H9 (cell line): Measurements from ENCODE around the gene RRP15. TPM values are rescaled to one million over a fixed set of nuclear protein-coding genes. Genes with fewer than 3 reads are reported as not detected.

ENCODE experiments used
- DNase-seq: peaks from one replicate; pipeline ENCODE4 v3.0.0-alpha.2; 2017
- H2AFZ ChIP-seq: one replicate; pipeline ENCODE4 v1.6.1; 2013; ENCODE audit warnings: mild to moderate bottlenecking, low read length, control low read depth, moderate library complexity
- H2AK5ac ChIP-seq: 2 replicates; pipeline ENCODE4 v1.6.1; 2013; ENCODE audit warnings: low read length, control low read depth, mixed read lengths; ENCODE audit not compliant: insufficient read length
- H2BK120ac ChIP-seq: one replicate; pipeline ENCODE4 v1.6.1; 2013; ENCODE audit warnings: low read depth, mild to moderate bottlenecking, low read length, control low read depth, inconsistent platforms; ENCODE audit not compliant: poor library complexity, severe bottlenecking
- H2BK12ac ChIP-seq: 2 replicates; pipeline ENCODE4 v1.6.1; 2013; ENCODE audit warnings: low read length, control low read depth, mixed read lengths, low read depth; ENCODE audit not compliant: insufficient read length
- H2BK15ac ChIP-seq: 2 replicates; pipeline ENCODE4 v1.6.1; 2013; ENCODE audit warnings: low read depth, low read length, control low read depth
- H2BK20ac ChIP-seq: one replicate; pipeline ENCODE4 v1.6.1; 2013; ENCODE audit warnings: low read depth, mild to moderate bottlenecking, low read length, control low read depth, inconsistent platforms; ENCODE audit not compliant: poor library complexity, severe bottlenecking
- H2BK5ac ChIP-seq: 2 replicates; pipeline ENCODE4 v1.6.1; 2013; ENCODE audit warnings: low read length, control low read depth, mixed read lengths; ENCODE audit not compliant: insufficient read length
- H3K14ac ChIP-seq: 2 replicates; pipeline ENCODE4 v1.6.1; 2013; ENCODE audit warnings: low read length, control low read depth; ENCODE audit not compliant: insufficient read depth
- H3K18ac ChIP-seq: 2 replicates; pipeline ENCODE4 v1.6.1; 2013; ENCODE audit warnings: low read depth, mild to moderate bottlenecking, mixed read lengths, low read length, control low read depth; ENCODE audit not compliant: insufficient read length
- H3K23ac ChIP-seq: 2 replicates; pipeline ENCODE4 v1.6.1; 2013; ENCODE audit warnings: low read length, control low read depth, mixed read lengths, low read depth; ENCODE audit not compliant: insufficient read length
- H3K23me2 ChIP-seq: 2 replicates; pipeline ENCODE4 v1.6.1; 2013; ENCODE audit warnings: low read depth, mild to moderate bottlenecking, mixed read lengths, low read length, control low read depth; ENCODE audit not compliant: insufficient read length, poor library complexity, severe bottlenecking
- H3K27ac ChIP-seq: 2 replicates; pipeline ENCODE4 v1.5.1; 2013; ENCODE audit warnings: low read length, control low read depth, mixed read lengths, low read depth; ENCODE audit not compliant: insufficient read length
- H3K27me3 ChIP-seq: 2 replicates; pipeline ENCODE4 v1.6.1; 2013; ENCODE audit warnings: low read length, control low read depth, inconsistent platforms; ENCODE audit not compliant: insufficient read depth
- H3K4ac ChIP-seq: 2 replicates; pipeline ENCODE4 v1.6.1; 2013; ENCODE audit warnings: low read depth, mild to moderate bottlenecking, control low read depth, inconsistent platforms, low read length, moderate library complexity
- H3K4me1 ChIP-seq: 2 replicates; pipeline ENCODE4 v1.6.1; 2013; ENCODE audit warnings: low read length, control low read depth, inconsistent platforms; ENCODE audit not compliant: insufficient read depth
- H3K4me2 ChIP-seq: 2 replicates; pipeline ENCODE4 v1.6.1; 2013; ENCODE audit warnings: low read length, control low read depth, mixed read lengths; ENCODE audit not compliant: insufficient read length, insufficient read depth
- H3K56ac ChIP-seq: 2 replicates; pipeline ENCODE4 v1.6.1; 2013; ENCODE audit warnings: low read depth, mild to moderate bottlenecking, mixed read lengths, low read length, control low read depth; ENCODE audit not compliant: insufficient read length
- H3K79me1 ChIP-seq: 2 replicates; pipeline ENCODE4 v1.6.1; 2013; ENCODE audit warnings: low read depth, mild to moderate bottlenecking, moderate library complexity, low read length, control low read depth, inconsistent platforms; ENCODE audit not compliant: insufficient read depth, poor library complexity, severe bottlenecking
- H3K79me2 ChIP-seq: 2 replicates; pipeline ENCODE4 v1.6.1; 2013; ENCODE audit warnings: low read length, control low read depth, inconsistent platforms; ENCODE audit not compliant: insufficient read depth
- H3K9ac ChIP-seq: 2 replicates; pipeline ENCODE4 v1.6.1; 2013; ENCODE audit warnings: low read length, control low read depth, mixed read lengths; ENCODE audit not compliant: insufficient read length; ENCODE audit errors: extremely low read depth
- H3K9me3 ChIP-seq: one replicate; pipeline ENCODE4 v1.6.1; 2013; ENCODE audit warnings: low read depth, low read length, inconsistent platforms; ENCODE audit not compliant: control insufficient read depth
- H3T11ph ChIP-seq: one replicate; pipeline ENCODE4 v1.6.1; 2013; ENCODE audit warnings: mild to moderate bottlenecking, low read length, control low read depth, inconsistent platforms
- H4K20me1 ChIP-seq: one replicate; pipeline ENCODE4 v1.6.1; 2013; ENCODE audit not compliant: control insufficient read depth, insufficient read length, insufficient read depth
- H4K5ac ChIP-seq: 2 replicates; pipeline ENCODE4 v1.6.1; 2013; ENCODE audit warnings: low read depth, mild to moderate bottlenecking, mixed read lengths, low read length, control low read depth; ENCODE audit not compliant: insufficient read length
- H4K8ac ChIP-seq: replicated peaks from 2 replicates; pipeline ENCODE4 v1.6.1; 2013; ENCODE audit warnings: low read length, control low read depth, mixed read lengths, low read depth; ENCODE audit not compliant: insufficient read length
- H4K91ac ChIP-seq: 2 replicates; pipeline ENCODE4 v1.6.1; 2013; ENCODE audit warnings: low read depth, mild to moderate bottlenecking, moderate library complexity, mixed read lengths, low read length, control low read depth; ENCODE audit not compliant: insufficient read length
- H3K27ac Mint-ChIP-seq, 3 experiments: 2 replicates in 2 of 3; 3 replicates in 1 of 3; pipeline ENCODE4 v1.8.0; 2020 to 2021; ENCODE audit warnings: mixed read lengths in 3 of 3, mild to moderate bottlenecking in 1 of 3, moderate library complexity in 1 of 3
- H3K27me3 Mint-ChIP-seq: 2 replicates; pipeline ENCODE4 v1.8.0; 2021; ENCODE audit warnings: low read depth, mild to moderate bottlenecking, moderate library complexity, mixed read lengths
- H3K36me3 Mint-ChIP-seq, 3 experiments: 2 replicates in 2 of 3; 3 replicates in 1 of 3; pipeline ENCODE4 v1.8.0; 2020 to 2021; ENCODE audit warnings: low read depth in 3 of 3, mixed read lengths in 3 of 3; ENCODE audit not compliant: insufficient read depth in 1 of 3
- H3K4me1 Mint-ChIP-seq, 2 experiments: 2 replicates each; pipeline ENCODE4 v1.8.0; 2020; ENCODE audit warnings: mixed read lengths in 2 of 2
- H3K4me3 Mint-ChIP-seq, 2 experiments: 2 replicates in 1 of 2; 3 replicates in 1 of 2; pipeline ENCODE4 v1.8.0; 2020 to 2021; ENCODE audit warnings: mild to moderate bottlenecking in 2 of 2, mixed read lengths in 2 of 2, moderate library complexity in 1 of 2
- H3K9me3 Mint-ChIP-seq, 2 experiments: 2 replicates in 1 of 2; 3 replicates in 1 of 2; pipeline ENCODE4 v1.8.0; 2020; ENCODE audit warnings: mild to moderate bottlenecking in 2 of 2, mixed read lengths in 2 of 2, moderate library complexity in 1 of 2
- WGBS: extraction: QIAGEN DNeasy Blood & Tissue Kit; methylation state at CpG from one replicate; pipeline ENCODE4 v1.1.7; 2013; ENCODE audit warnings: missing lambda C conversion rate, low lambda C conversion rate, mixed read lengths; ENCODE audit not compliant: insufficient read length; ENCODE audit errors: extremely low coverage; 5-methylcytosine and 5-hydroxymethylcytosine counted together
- total RNA-seq: library from RNA; stranded (reverse); gene quantifications from 2 replicates; pipeline ENCODE4 v1.2.1, GENCODE V29; 2021
- TF ChIP-seq, protein P1 (sequence below): fragments of 200-600 bp; sonication (generic); conservative IDR thresholded peaks from 3 replicates; pipeline ENCODE4 v1.8.0; 2021; ENCODE audit warnings: antibody characterized with exemption, mild to moderate bottlenecking

Gene RRP15
- total RNA-seq, 1 experiment from 2014 or later: 48.7 TPM

DNA sequence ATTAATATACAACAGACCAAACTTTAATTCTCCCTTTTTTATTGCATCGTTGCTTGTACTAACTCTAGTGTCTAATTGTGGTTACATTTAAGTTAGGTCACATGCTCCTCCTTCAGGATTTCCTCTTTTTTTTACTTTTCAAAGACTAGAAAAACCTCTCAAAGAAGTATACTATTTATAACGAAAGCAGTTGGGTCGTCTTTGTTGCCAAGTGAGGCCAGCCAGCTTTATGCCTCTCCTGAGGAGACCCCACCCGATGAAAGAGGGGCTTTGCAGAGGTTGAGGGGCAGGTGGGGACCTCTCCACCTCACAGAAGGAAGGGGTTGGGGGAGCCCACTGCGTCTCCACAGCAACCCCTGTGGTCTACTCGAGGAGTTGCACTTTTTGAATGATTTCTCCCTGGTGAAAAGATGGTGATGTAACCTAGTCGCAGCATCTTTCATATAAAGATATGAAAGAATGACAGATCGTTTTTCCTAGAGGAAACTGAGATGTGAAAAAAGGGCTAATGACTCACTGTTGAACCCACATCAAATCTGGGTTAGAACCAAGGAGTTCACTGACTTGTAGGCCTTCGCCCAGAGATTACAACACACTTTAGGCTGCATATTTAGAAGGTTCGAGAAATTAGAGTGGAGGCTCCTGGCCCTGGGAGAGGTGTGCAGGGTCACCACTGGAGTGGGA is 66.4 kb downstream of the RRP15 start:
- Histone ChIP-seq H2BK120ac (no peak overlapping the region), H3K9ac (no peak overlapping the region), H4K8ac (no peak overlapping the region), H3K4ac (no peak overlapping the region), H3K79me1 (no peaks in the 10 kb centered on the region), H2BK12ac (no peak overlapping the region), H4K20me1 (no peaks in the 10 kb centered on the region), H4K91ac (no peak overlapping the region), H2AFZ (no peak overlapping the region), H3K18ac (no peak overlapping the region), H3K23me2 (peaks cover 11% of the 10 kb centered on the region), H2AK5ac (no peak overlapping the region), H3K4me1 (no peaks in the 10 kb centered on the region), H2BK5ac (no peak overlapping the region), H3T11ph (no peak overlapping the region), H2BK15ac (no peak overlapping the region), H3K9me3 (no peaks in the 10 kb centered on the region), H3K79me2 (no peaks in the 10 kb centered on the region), H3K27me3 (no peaks in the 10 kb centered on the region), H3K56ac (no peak overlapping the region), H3K27ac (no peak overlapping the region), H4K5ac (no peak overlapping the region), H2BK20ac (no peak overlapping the region), H3K23ac (no peak overlapping the region), H3K14ac (no peak overlapping the region), H3K4me2 (no peak overlapping the region)
- H3K9me3 Mint-ChIP-seq: no peaks in the 10 kb centered on the region
- no peaks in the 10 kb centered on the region; the same call in 1 of the 2 replicates for H3K27me3 Mint-ChIP-seq
- H3K27ac Mint-ChIP-seq: no peak overlapping the region
- no CpG with 5 or more reads among the region's 10 CpGs for WGBS
- H3K36me3 Mint-ChIP-seq: no peaks in the 10 kb centered on the region
- peaks cover 27 to 33% of the 10 kb centered on the region in 2 experiments for H3K4me1 Mint-ChIP-seq
- TF ChIP-seq, protein P1, sequence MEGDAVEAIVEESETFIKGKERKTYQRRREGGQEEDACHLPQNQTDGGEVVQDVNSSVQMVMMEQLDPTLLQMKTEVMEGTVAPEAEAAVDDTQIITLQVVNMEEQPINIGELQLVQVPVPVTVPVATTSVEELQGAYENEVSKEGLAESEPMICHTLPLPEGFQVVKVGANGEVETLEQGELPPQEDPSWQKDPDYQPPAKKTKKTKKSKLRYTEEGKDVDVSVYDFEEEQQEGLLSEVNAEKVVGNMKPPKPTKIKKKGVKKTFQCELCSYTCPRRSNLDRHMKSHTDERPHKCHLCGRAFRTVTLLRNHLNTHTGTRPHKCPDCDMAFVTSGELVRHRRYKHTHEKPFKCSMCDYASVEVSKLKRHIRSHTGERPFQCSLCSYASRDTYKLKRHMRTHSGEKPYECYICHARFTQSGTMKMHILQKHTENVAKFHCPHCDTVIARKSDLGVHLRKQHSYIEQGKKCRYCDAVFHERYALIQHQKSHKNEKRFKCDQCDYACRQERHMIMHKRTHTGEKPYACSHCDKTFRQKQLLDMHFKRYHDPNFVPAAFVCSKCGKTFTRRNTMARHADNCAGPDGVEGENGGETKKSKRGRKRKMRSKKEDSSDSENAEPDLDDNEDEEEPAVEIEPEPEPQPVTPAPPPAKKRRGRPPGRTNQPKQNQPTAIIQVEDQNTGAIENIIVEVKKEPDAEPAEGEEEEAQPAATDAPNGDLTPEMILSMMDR: peak; percentile 62
- DNase-seq: peak; percentile 54
- no peak overlapping the region for H3K4me3 Mint-ChIP-seq
